GM12874 (cell line): ENCODE data around the gene CLMN.

Experiments used
- TF ChIP-seq, protein P1 (sequence below): IDR thresholded peaks from 2 replicates; pipeline ENCODE4 v1.5.1; 2011; ENCODE audit warnings: low read depth, mild to moderate bottlenecking, control low read depth, low read length, moderate library complexity; ENCODE audit not compliant: insufficient read depth

The CLMN gene

DNA sequence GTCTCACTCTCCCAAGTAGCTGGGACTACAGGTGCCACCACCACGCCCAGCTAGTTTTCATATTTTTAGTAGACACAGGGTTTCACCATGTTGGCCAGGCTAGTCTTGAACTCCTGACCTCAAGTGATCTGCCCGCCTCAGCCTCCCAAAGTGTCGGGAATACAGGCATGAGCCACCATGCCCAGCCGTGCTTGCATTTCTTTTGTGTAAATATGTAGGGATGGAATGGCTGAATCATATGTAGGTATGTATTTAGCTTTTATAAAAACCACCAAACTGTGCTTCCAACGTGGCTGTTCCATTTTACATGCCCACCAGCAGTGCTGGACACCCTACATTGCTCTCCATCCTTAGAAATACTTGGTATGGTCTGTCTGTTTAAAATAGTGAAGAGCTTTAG, 32.8 kb upstream of the CLMN start:
- TF ChIP-seq, protein P1, sequence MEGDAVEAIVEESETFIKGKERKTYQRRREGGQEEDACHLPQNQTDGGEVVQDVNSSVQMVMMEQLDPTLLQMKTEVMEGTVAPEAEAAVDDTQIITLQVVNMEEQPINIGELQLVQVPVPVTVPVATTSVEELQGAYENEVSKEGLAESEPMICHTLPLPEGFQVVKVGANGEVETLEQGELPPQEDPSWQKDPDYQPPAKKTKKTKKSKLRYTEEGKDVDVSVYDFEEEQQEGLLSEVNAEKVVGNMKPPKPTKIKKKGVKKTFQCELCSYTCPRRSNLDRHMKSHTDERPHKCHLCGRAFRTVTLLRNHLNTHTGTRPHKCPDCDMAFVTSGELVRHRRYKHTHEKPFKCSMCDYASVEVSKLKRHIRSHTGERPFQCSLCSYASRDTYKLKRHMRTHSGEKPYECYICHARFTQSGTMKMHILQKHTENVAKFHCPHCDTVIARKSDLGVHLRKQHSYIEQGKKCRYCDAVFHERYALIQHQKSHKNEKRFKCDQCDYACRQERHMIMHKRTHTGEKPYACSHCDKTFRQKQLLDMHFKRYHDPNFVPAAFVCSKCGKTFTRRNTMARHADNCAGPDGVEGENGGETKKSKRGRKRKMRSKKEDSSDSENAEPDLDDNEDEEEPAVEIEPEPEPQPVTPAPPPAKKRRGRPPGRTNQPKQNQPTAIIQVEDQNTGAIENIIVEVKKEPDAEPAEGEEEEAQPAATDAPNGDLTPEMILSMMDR: no peak

DNA sequence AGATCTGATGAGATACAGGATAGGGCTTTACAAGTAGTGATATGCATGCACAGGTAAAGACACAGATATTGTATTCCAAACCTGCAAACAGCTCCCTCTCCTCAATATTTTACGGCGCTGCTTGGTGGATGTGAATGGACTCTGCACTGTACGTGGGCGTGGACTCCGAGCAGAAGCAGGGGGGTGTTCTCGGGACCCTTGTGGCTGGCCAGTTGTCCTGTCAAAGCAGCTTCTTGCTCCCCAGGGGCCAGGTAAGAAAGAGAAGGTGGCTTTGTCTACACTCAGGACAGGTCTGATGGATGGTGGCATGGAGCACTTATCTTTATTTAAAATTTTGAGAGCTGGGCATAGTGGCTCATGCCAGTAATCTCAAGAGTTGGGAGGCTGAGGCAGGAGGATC, 29.5 kb upstream of the CLMN start:
- TF ChIP-seq, protein P1: no peak

DNA sequence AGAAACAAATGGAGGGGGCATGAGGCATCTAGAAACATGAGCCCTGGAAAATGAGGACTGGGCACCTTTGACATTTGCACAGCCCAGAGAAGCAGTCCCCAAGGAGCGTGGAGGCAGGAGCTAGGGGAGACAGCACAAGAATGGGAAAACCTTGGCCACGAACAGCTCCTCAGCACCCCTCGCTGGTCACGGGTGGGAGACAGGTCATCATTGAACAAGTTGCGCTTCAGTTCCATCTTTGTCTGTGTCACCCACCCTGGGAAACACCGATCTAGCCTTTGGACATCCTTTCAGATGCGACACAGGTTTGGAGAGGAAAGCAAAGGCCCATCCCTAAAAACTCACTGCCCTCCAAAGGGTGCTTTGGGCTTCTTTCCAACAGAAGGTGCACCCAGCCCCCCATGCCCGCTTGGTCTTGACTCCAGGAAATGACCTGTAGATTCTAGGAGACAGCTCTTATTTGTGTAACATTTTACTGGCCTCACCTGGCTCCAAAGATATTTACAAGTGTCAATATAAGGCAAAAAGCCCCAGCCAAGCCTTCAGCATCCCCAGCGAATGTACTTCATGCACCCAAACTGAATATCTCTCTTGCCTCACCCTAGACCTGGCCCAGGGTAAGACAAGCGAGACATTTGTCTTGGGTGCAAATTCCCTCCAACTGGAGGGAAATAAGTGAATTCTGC, 28.8 kb upstream of the CLMN start:
- TF ChIP-seq, protein P1: no peak

DNA sequence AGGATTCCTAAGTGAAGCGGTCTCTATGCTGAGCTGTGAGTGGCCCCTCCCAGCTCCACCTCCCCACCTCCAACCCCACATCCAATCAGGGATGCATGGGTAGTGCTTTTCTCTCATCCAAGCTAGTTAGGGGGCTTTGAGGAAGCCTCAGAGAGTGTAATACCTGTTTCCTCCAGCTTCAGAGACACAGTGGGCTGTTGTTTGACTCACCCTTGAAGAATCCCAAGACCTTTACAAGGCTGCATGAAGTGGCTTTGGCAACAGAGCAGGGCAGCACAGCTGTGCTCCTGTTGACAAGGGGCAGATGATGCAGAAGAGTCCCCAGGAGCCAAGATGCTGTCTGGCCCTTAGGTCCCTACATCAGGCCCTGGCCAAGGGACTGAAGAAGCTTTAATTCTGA, 27.1 kb upstream of the CLMN start:
- TF ChIP-seq, protein P1: no peak

DNA sequence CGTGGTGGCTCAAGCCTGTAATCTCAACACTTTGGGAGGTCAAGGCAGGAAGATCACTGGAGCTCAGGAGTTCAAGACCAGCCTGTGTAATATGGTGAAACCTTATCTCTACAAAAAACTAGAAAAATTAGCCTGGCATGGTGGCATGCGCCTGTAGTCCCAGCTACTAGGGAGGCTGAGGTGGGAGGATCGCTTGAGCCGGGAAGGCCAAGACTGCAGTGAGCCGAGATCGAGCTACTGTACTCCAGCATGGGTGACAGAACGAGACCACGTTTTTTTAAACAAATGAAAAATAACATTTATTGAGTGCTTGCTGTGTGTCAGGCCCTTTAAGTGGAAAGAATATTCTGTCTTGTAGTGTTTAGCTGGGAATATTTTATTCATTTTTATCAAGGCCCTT, 26.6 kb upstream of the CLMN start:
- TF ChIP-seq, protein P1: no peak

DNA sequence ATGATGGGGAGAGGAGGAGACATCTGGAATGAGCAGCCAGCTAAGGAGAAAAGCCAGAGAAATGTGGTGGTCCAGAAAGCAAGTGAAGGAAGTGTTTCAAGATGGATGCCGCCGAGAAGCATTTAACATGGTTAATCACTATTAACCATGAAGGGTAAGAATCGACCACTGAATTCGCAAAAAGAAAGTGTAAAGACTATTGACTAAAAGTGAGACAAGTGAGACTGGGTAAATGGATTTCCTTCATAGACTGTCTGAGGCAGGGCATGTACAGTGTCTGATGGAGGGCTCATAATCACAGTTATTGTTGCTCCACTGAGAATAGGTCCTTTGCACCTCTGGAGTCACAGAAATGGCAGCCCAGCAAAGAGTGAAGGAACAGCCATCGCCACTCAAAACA, 25.3 kb upstream of the CLMN start:
- TF ChIP-seq, protein P1: no peak

DNA sequence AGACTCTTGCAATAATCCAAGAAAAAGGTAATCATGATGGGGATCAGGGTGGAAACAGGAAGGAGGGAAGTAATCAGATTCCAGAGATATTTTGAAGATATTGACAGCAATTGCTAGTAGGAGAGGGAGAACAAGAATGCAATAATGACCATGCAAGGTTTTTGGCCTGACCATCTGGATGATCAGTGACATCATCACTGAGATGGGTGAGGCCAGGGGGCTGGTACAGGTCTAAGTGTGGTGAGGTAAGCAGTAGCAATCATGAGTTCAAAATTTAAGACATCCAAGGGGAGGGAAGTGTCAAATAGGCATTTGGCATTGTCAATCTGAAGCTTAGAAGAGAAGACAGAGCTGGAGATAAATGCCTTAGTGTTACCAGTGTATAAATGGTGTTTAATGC, 24.8 kb upstream of the CLMN start:
- TF ChIP-seq, protein P1: no peak
